Esophagus (tissue), 2 donors: Measurements from ENCODE around the gene VSTM2B. TPM values are rescaled to one million over a fixed set of nuclear protein-coding genes. Genes with fewer than 3 reads are reported as not detected.

Experiments
- H3K27ac ChIP-seq, 2 donors: one replicate each; pipeline ENCODE4 v1.5.1; 2013; ENCODE audit warnings: low read depth in 2 of 2, mild to moderate bottlenecking in 2 of 2, inconsistent platforms in 1 of 2, low read length in 1 of 2, moderate library complexity in 1 of 2
- H3K27me3 ChIP-seq, 2 donors: one replicate each; pipeline ENCODE4 v1.6.1; 2013; ENCODE audit warnings: low read length in 2 of 2, control low read depth in 1 of 2, mild to moderate bottlenecking in 1 of 2; ENCODE audit not compliant: insufficient read depth in 2 of 2, control insufficient read depth in 1 of 2
- H3K36me3 ChIP-seq, 2 donors: one replicate each; pipeline ENCODE4 v1.6.1; 2013; ENCODE audit warnings: low read length in 1 of 2; ENCODE audit not compliant: control insufficient read depth in 2 of 2, insufficient read depth in 2 of 2
- H3K4me1 ChIP-seq, 2 donors: one replicate each; pipeline ENCODE4 v1.6.1; 2013; ENCODE audit warnings: low read length in 1 of 2; ENCODE audit not compliant: control insufficient read depth in 2 of 2, insufficient read depth in 2 of 2
- H3K4me3 ChIP-seq, 2 donors: one replicate each; pipeline ENCODE4 v1.5.1; 2013; ENCODE audit warnings: low read length in 2 of 2, mild to moderate bottlenecking in 2 of 2, low read depth in 1 of 2, moderate library complexity in 1 of 2
- H3K9me3 ChIP-seq, 2 donors: one replicate each; pipeline ENCODE4 v1.6.1; 2013; ENCODE audit warnings: mild to moderate bottlenecking in 2 of 2, low read depth in 1 of 2, low read length in 1 of 2, moderate library complexity in 1 of 2; ENCODE audit not compliant: control insufficient read depth in 2 of 2, insufficient read depth in 1 of 2
- WGBS, 2 donors: extraction: QIAGEN DNeasy Blood & Tissue Kit; methylation state at CpG; one replicate each; pipeline ENCODE4 v1.1.7; 2013; 5-methylcytosine and 5-hydroxymethylcytosine counted together
- polyA plus RNA-seq, 2 donors: library from polyadenylated mRNA; stranded (reverse); fragments of 200-250 nt; gene quantifications; one replicate each; pipeline ENCODE4 v1.2.3, GENCODE V29; 2013
- donor health status: healthy with polysubstance abuse.
- donor health status: Bipolar disorder and iron deficiency.

Gene VSTM2B
- polyA plus RNA-seq, 2 donors = not detected

DNA sequence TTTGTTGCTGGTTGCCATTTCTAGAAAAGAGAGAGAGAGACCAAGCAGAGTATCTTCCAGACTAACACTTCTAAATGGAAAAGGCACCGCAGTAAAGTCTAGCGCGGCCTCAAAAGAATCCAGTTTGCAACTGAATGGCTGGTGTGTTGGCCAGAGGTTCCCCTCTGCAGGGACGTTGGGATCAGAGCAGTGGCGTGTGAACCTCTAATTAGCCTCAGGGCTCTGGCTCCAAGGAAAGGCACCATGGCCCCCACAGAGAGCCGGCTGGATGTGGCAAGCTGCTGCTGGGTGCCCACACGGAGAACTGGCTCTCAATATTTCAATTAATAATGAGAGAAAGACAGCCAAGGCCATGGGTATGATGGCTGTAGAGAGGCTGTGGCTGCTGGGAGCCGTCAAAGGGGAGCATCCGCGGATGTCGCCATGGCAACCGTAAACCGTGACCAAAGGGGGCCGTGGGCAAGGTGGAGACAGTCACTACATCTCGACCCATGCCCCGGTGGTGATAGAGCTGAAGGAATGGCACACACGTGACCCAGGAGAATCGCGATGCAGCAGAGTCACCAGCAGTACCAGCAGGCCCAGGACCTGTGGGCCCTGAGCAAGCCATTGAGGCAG, 9.5 kb downstream of the VSTM2B start:
- H3K9me3 ChIP-seq = peaks cover 2% of the 10 kb centered on the region in 2 donors

DNA sequence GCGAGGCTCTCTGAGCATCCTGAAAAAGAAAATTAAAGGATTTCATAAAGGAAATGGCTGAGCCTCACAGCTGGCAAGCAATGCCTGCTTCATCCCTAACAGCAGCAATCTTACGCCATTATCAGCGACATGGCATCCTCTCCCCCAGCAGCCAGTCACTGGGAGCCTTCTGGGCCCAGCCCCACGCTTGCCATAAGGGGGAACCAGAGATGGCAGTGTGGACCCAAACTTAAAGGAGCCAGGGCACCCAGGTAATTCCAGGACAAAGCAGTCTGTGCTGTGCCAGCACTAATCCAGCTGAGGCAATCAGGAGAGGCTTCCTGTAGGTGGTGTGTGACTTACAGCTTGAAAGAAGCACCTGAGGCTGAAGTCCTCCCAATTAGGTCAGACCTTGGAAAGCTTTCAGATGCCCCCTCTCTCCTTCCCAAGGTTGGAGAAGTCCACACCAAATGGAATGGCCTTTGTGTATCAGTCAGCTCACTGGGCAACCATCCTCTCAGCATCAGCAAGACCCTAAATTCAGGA, 10.3 kb downstream of the VSTM2B start:
- 71 to 74% methylated on average over 4 of the region's 4 CpGs for WGBS, 2 donors
- Histone ChIP-seq H3K4me3 (no peak overlapping the region), H3K4me1 (no peaks in the 10 kb centered on the region), H3K36me3 (no peaks in the 10 kb centered on the region), H3K27me3 (no peaks in the 10 kb centered on the region), H3K27ac (no peak overlapping the region), H3K9me3 (peaks cover 2% of the 10 kb centered on the region in 2 donors)

More for the DNA sequence above, 9.5 kb downstream of the VSTM2B start:
- Histone ChIP-seq H3K27me3 (peaks cover 0 to 1% of the 10 kb centered on the region in 2 donors), H3K4me1 (no peaks in the 10 kb centered on the region), H3K4me3 (no peak overlapping the region), H3K36me3 (no peaks in the 10 kb centered on the region), H3K27ac (no peak overlapping the region)
- 52 to 59% methylated on average over 19 of the region's 19 CpGs for WGBS, 2 donors

DNA sequence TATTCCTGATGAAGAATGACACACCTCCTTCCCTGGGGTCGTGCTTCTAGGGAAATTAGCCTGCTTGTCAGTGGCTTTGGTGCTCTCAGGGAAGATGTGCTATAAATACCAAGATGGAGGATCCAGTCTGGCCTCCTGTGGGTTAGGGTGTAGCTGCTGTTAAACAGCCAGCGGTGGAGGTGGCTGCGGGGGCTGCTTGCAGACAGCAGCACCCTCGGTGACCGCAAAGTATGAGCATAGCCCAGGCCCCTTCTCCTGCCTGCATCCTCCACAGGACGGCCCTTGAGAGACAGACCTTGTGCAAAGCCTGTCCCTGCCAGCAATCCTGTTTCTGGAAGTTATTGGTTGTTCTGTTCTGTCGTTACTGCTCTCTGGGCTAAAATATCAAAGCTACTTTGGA, 11.4 kb downstream of the VSTM2B start:
- 69 to 74% methylated on average over 7 of the region's 7 CpGs for WGBS, 2 donors
- Histone ChIP-seq H3K27ac (no peak overlapping the region), H3K27me3 (no peaks in the 10 kb centered on the region), H3K4me1 (no peaks in the 10 kb centered on the region), H3K4me3 (no peak overlapping the region), H3K36me3 (no peaks in the 10 kb centered on the region), H3K9me3 (no peaks in the 10 kb centered on the region)

DNA sequence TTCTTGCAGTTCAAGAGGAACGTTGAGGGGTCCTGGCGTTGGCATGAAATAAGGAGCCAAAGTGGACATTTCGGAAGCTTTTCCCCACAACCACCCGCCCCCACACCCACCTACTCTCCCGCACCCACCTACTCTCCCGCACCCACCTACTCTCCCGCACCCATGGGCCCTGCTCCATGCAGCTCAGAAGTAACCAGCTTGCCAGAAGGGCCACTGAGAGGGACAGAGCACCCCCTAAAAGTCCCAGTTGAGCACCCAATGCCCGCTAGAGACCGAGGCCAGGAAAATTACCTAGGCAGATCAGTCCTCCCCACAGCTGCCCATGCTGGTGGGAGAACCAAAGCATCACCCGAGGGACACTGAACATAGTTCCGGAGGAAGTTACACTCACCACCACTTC, 11.8 kb downstream of the VSTM2B start:
- no peaks in the 10 kb centered on the region for H3K36me3 ChIP-seq
- WGBS, 2 donors = 88% methylated on average over 11 of the region's 11 CpGs
- H3K4me1 ChIP-seq = no peaks in the 10 kb centered on the region
- H3K9me3 ChIP-seq = no peaks in the 10 kb centered on the region
- H3K4me3 ChIP-seq = no peak overlapping the region
- no peaks in the 10 kb centered on the region for H3K27me3 ChIP-seq
- no peak overlapping the region for H3K27ac ChIP-seq

DNA sequence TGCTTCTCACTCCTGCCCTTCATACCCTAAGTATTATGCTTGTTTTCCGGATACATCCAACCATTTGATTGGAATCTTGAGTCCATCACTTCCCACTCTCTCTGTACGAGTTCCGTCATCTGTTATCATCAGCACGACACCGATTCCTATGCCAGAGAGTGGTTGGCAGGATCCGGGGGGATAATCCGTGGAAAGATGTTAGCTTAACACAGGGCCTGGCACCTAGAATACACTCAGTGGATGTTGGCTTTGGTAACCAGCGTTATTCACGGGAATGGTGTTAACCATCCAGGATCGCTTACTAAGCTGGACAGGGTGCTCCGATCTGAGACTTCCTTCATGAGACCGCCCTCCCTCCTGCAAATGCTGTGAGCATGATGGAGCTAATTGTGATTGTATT, 12.4 kb downstream of the VSTM2B start:
- Histone ChIP-seq H3K9me3 (peaks cover 2% of the 10 kb centered on the region in 2 donors), H3K4me1 (no peaks in the 10 kb centered on the region), H3K27ac (no peak overlapping the region), H3K27me3 (no peaks in the 10 kb centered on the region), H3K4me3 (no peak overlapping the region), H3K36me3 (no peaks in the 10 kb centered on the region)
- WGBS, 2 donors = 87 to 93% methylated on average over 12 of the region's 12 CpGs

DNA sequence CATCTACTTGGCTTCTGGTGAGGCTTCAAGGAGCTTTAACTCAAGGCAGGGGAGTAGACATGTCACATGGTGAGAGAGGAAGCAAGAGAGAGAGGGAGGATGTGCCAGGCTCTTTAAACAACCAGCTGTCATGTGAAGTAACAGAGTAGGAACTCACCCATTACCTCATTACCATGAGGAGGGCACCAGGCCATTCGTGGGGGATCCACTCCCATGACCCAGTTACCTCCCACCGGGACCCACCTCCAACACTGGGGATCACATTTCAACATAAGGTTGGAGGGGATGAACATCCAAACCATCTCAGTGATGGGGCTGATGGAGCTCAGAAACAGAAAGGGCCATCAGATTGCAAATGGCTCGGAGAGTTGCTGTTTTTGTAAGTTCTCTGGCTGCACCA, 12.9 kb downstream of the VSTM2B start:
- H3K4me1 ChIP-seq = no peaks in the 10 kb centered on the region

DNA sequence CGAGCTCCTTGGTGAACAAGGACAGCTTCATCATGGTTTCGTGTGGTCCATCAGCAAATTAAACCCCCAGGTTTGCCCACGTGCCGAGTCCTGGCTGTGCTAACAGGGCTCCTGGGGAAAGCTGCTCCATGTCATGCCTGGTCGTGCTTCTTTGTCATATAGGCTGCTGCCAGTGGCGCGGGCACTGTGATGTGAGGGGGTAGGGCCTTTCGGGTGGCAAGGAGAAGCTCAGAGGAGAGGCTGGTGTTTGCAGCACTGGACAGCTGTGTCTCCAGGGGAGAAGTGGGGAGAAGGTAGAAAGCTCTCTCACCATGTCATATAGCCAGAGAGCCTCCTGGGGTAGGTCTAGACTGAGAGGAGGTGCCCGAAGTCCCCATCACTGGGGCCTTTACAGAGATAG, 13.3 kb downstream of the VSTM2B start:
- Histone ChIP-seq H3K27me3 (no peaks in the 10 kb centered on the region), H3K4me1 (no peaks in the 10 kb centered on the region), H3K4me3 (no peak overlapping the region), H3K27ac (no peak overlapping the region), H3K36me3 (no peaks in the 10 kb centered on the region), H3K9me3 (peaks cover 2 to 5% of the 10 kb centered on the region in 2 donors)
- 80 to 83% methylated on average over 9 of the region's 9 CpGs for WGBS, 2 donors

More for the DNA sequence above, 12.9 kb downstream of the VSTM2B start:
- Histone ChIP-seq H3K36me3 (no peaks in the 10 kb centered on the region), H3K4me3 (no peak overlapping the region), H3K27ac (no peak overlapping the region), H3K9me3 (peaks cover 2 to 5% of the 10 kb centered on the region in 2 donors), H3K27me3 (no peaks in the 10 kb centered on the region)
- WGBS, 2 donors = 58 to 61% methylated on average over 3 of the region's 3 CpGs

DNA sequence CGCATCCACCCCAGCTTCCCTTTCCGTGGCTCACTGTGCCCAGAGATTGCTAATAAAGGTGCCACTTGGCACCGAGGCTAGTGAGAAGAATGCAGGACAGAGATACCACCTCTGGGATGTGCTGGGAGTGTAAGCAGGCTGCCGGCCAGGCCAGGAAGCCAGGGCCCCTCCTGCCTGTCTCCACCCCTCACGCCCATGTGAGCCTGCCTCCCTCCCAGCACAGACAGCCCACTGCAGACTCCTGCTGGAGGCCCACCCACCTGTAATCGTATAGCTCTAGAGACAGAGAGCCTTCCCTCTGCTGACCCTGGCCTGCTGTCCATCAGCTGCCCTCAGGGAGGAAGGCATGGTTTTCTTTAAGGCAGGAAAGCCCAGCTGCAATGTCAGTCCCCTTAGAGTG, 13.9 kb downstream of the VSTM2B start:
- no peaks in the 10 kb centered on the region for H3K4me1 ChIP-seq
- no peak overlapping the region for H3K4me3 ChIP-seq
- no peaks in the 10 kb centered on the region for H3K36me3 ChIP-seq
- 30 to 36% methylated on average over 6 of the region's 6 CpGs for WGBS, 2 donors
- H3K27me3 ChIP-seq = no peaks in the 10 kb centered on the region
- H3K27ac ChIP-seq = no peak overlapping the region
- peaks cover 2 to 7% of the 10 kb centered on the region in 2 donors for H3K9me3 ChIP-seq

DNA sequence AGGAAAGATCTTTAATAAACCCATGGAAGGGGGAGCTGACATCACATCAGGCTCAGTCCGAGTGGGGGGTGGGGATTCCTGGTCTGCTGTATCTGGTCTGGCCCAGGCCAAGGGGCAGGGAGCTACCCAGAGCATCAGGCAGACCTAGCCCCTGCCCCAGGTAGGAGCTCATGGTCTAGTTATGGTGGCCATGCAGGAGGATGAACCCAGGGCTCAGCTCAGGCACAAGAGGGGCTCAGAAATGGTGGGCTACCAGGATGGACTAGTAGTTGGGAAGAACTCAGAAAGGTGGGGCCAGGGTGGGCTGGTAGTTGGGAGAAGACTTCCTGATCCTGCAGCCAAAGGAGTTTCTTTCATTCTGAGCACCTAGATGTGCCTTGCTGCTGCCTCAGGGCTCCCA, 14.3 kb downstream of the VSTM2B start:
- 36 to 48% methylated on average over 1 of the region's 1 CpG for WGBS, 2 donors
- H3K4me1 ChIP-seq = no peaks in the 10 kb centered on the region
- H3K9me3 ChIP-seq = peaks cover 2 to 11% of the 10 kb centered on the region in 2 donors
- no peak overlapping the region for H3K4me3 ChIP-seq
- no peak overlapping the region for H3K27ac ChIP-seq
- H3K36me3 ChIP-seq = no peaks in the 10 kb centered on the region
- no peaks in the 10 kb centered on the region for H3K27me3 ChIP-seq
